HG03432 (cell line): ENCODE measurements around the gene PRPF19.
"Not testable (repeated sequence)": the region's sequence is repeated elsewhere in the genome, so short reads cannot be mapped to it uniquely, and the experiment has no call there.

Experiments
- ATAC-seq: cut with Tn5 transposase; IDR thresholded peaks from one replicate; pipeline ENCODE4 v1.9.1; 2021; ENCODE audit warnings: mild to moderate bottlenecking, moderate library complexity; ENCODE audit not compliant: unreplicated experiment

PRPF19 gene

DNA sequence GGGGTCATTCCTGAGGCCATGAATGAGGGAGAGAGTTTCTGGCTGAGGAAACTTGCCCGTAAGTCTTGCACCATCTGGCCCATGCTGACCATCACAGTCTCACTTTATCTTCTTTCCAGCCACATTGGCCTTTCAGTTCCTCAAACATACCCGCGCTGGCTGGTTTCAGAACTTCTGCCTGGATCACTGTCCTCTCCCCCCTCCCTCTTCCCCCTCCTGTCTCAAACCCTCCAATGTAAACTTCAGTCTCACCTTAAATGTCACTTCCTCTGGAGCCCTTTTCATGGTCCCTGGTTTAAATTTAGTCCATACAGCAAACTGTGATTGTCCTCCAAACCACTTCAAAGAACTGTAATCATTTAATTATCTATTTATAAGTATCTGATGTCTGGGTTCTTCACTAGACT lies 3.9 kb upstream of the PRPF19 start:
- peak; percentile 38 for ATAC-seq

DNA sequence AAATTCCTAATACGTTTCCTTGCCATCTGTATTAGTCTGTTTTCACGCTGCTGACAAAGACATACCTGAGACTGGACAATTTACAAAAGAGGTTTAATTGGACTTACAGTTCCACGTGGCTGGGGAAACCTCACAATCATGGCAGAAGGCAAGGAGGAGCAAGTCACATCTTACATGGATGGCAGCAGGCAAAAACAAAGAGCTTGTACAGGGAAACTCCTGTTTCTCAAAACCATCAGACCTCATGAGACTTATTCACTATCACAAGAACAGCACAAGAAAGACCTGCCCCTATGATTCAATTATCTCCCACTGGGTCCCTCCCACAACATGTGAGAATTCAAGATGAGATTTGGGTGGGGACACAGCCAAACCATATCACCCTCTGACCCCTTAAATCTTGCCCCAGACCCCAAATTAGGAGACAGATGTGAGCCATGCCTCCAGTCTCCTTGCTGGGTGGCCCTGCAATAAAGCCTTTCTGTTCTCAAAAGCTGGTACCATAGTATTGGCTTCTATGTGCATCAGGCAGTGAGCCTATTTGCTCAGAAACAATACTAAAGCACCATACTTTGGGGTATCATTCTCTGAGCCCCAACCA lies 3.4 kb upstream of the PRPF19 start:
- not testable (repeated sequence) for ATAC-seq

DNA sequence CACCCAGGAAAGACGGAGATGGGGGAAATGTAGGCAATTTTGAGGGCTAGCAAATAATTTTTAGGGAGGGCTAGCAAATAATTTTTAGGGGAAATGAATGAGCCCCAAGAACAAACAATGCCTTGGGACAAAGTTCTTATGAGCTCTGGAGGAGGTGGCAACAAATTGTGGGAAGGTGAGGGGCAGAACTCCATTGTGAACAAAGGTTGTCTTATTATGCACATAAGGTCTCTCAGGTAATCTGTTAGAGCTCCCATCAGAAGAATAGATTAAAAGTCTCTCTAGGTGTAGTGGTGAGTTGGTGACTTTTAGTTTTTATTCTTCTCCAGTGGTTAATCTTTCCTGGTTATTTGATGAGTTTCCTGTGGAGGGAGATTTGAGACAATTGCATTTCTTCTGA lies 2.4 kb upstream of the PRPF19 start:
- ATAC-seq: no peak

DNA sequence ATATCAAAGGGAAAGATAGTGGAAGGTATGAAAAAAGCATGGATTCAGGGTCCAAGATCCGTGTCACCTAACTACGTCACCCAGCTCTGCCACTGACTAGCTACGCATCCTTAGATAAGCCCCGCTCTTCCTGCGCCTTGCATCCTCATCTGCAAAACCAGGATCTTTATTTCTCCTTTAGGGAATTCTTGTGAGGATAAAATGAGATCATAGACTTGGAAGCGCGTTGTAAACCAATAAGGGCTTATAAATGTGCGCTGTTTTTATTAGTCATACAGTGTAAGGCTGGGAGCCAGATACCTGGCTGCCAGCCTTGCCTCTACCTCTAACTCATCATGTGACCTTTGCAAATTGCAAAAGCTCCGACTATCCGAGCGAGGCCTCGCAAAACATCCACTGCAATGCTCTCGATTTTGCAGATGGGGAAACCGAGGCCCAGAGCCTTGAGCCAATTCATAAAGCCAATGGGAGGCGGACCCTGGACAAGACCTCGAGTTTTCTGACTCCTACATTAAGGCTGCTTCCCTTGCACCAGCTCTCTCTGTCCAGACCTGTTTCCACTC lies 753 bp downstream of the PRPF19 start:
- no peak for ATAC-seq

DNA sequence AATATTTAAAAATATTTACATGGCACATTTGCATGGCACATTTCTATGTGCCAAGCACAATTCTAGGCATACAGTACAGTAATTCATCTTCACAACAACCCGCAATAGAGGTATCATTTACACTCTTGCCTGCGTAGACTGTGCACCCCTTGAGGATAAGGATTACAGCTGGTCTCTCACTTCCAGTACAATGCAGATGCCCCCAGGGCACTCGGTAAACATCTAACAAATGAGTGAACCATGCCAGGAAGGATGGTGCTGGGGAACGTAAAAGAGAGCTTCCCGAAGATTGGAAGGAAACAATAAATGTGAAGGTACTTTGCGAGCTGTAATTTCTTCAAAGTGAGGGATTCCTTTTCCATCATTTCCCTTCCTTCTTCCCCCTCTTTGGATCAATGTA lies 1.3 kb downstream of the PRPF19 start:
- no peak for ATAC-seq

DNA sequence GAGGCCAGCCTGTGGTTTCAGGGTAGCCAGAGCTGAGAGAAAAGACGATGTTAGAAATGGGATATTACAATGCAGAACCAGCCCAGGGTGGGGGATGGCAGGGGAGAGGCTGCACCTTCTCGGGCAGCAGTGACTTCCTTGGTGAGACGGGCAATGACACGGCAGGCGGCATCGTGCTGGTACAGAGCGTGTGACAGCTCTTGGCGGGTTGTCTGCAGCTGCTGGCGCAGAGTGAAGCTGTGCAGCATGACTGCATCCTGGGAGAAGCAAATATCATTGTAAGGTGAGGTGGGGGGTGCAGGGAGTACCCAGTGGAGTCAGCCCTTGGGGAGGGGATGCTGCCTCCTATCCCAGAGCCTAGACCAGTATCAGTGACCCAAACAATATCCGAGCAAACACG lies 3.8 kb downstream of the PRPF19 start:
- no peak for ATAC-seq

DNA sequence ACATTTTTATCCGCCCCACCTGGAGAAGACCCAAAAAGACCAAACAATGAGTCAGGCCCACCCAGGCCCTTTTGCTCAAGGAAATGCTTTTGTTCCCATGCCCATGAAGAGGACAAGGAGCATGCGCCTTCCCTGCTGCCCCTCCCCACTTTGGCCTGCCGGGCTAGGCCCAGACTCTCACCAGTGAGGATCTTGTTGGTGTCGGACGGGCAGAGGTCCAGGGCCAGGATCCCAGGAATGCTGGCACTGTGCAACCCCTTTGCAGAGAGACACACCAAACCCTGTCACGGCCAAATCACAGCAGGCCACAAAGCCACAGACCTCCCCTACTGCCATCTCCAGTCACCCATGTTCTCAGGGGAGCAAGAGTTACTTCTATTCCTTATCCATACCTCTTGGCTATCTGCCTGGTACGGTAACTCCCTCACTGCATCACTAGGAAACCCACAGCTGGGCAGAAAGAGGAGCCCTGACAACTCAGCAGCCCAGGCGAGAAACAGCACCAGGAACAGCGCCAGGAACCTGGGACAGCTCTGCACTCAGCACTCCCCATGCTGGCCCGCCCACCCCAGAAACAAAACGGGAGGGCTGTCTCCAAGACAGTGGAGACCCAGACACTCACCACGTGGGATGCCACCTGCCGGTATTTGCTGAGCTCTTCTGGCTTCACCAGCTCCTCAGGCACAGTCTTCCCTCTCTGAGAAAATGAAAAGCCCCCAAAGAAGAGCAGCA lies 5.5 kb downstream of the PRPF19 start:
- no peak for ATAC-seq

DNA sequence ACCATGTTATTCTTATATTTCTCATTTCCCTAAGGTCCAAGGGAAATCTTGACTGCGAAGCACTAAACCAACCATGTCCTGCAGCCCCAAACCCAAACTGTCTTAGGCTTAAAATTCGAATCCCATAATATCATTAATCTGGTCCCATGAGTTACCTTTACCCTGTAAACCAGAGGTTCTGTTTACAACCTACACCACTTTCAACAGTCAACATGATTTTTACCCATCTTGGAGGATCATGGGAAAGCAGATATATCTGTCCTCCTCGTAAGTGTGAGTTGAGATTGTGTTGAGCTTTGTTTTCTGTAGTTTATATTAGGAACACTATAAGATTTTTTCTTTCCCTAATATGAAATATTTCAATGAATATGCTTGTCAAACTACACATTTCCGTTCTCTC lies 6.4 kb downstream of the PRPF19 start:
- no peak for ATAC-seq

DNA sequence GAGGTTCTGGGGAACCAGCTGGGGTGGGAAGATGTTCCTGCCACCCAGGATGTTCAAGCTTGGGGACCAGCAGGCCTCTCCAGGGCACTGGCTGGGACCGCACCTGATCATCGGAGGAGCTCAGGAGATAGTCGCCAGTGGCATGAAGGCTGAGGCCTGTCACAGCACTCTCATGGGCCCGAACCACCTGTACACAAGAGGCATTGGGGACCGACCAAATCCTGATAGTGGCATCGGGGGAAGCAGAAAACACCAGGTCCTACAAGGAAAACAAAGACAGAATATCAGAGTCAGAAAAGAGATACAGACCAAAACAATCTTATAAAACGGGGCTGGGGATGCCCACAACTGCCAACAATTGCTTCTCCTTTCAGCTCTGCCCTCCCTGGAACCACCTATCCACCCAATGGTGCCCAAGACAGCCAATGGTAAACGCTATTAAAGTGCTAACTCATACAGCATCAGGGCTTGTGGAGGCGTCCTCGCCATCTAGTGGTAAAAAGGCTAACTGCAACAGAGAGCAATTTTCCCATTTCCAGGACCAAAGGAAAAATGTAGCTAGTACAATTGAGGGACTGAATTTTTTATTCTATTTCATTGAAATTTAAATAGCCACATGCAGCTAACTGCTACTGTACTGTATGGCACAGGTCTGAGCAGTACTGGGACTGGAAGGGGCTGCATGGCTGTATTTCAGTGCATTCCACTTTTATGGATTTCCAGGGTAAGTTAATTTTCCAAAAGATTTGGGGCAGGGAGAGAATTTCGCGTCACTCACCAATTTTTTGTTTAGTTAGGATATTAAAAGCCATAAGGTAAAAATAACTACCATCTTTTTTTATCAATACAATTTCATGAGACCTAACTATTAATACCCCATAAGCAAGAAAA lies 7.1 kb downstream of the PRPF19 start:
- ATAC-seq: no peak

DNA sequence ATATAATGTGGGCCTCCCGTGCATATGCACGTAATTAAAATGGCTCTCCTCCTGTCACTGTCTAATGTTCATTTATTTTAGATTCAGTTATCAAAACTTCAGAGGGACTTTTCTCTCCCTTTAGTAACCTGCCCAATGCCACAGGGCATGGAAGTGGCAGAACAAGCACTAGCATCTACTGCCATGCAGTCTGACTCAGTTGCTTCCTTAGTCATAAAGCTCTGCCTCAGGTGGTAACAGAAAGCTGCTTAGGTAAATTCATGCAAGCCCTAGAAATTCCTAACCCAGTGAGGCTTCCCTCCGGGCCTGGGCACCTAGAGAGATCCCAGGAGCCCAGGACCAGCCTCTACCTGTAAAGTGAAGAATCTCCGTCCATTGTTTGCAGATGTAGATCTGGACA lies 8.9 kb downstream of the PRPF19 start:
- ATAC-seq: no peak

DNA sequence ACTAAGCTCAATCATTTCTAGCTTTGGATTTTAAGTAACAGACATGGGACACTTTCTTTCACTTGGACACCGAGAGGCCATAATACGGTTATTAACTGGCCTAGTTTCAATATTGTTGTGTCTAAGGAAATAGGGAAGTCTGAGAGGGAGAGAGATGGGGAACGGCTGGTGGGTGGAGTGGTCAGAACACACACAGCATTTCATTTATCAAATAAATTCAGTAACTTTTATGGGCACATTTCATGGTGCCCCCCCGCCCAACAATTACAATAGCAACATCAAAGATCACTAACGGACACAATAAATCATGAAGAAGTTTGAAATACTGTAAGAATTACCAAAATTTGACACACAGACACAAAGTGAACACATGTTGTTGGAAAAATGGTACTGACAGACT lies 10.7 kb downstream of the PRPF19 start:
- no peak for ATAC-seq

DNA sequence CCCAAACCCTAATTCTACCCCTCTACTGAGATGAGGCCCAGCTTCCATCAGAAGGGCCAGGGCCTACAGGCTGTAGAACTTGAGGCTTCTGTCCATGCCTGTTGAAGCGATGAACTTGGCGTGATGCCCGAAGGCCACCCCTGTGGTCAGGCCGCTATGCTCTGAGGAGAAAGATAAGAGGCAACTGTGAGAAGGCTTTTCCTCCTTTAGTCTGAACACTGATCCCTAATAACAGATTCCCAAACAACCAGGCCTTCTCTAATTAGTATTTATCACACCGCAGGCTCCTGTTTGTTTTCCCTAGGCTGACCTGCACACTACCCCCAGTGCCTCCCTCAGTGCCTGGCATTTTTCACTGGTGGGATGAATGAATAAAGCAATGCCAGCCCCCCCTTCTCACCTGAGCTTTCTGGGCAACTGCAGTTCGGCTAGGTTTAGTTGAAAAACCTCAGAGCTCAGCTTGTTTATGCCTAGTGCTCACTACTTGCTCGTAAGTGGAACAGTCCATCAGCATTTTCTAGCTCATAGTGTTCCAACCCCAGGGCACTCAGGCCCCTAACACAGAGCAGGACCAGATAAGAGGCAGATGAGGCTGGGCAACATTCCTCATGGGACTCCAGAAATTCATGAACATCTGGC lies 15.2 kb downstream of the PRPF19 start:
- ATAC-seq: no peak

DNA sequence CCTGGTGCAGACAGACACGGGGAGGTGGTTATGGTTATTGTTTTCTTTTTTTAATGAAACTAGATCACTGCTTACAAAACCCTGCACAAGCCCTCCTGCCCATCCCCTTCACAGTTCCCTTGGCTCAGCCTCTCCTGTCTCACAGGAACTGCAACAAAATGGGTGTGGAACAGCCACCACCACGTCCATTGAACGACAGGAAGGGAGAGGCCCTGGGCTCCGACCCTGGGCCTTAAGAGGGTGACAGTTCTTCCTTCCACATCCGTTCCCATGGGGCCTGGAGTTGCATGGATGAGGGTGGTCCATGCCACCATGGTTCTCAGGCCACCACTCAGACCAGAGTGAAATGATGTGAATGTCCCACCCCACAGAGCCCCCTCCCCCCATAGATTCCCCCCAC lies 15.7 kb downstream of the PRPF19 start:
- no peak for ATAC-seq

DNA sequence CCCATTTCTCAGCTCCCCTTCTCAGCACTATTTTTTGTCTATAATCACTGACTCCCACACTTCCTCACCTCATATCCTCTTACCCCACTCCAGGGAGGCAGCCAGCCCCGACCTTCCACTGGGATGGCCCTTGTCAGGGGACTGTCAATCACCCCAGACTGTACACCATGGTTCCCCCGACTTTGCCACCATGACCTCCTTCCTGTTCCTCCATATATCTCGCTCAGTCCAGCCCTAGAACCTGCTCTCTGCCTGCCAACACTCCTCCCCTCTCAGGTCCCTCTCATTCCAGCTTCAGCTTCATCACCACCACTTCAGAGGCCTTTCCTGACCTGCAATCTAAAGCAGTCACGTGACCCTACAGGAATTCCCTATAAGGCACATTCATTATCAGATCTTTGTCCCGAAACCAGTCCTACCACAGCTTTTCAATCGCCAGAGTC lies 16.5 kb downstream of the PRPF19 start:
- ATAC-seq: no peak

DNA sequence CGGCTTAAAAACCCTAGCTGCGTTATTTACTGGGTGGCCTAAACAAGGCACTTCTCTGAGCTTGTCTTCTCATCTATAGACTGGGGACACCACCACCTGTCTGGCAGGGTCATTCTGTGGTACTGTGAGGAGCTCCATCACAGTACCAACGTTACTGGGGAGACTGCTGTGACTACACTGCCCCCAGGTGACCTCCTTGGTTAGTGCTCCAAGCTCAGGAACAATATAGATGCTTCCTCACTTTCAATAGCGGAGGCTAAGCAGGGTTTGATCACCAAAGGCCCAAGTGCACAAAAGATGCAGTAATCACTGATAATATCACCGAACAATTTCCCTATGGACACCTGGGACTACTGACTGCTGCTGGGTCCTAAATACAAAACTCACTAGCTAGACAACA lies 18.8 kb downstream of the PRPF19 start:
- ATAC-seq: no peak

DNA sequence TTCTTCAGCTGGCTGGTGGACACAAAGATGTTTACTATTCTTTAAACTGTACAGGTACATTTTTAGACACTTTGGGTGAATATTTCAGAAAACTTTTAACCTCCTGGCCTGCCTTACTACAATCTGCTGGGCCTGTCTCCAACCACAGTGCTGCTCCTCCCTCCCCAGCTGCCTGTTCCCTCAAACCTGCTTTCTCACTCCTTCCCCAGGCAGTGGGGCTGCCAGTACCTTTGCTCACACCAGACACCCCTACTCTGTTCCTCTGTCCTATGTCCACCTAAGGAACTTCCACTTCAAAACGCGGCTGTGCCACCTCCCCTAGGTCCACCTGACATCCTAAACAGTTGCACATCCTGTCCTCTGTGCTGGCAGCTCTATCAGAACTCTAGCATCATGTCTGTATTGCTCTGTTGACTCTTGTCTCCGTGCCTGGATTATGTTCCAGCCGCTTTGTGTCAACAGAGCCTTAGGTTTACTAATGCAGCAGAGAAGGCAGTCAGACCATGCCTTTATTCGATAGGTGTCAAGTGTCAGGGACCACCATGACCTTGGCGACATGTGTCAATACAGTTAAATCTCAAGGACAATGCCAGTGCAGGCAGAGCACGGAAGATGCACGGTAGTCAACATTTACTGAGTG lies 25.6 kb downstream of the PRPF19 start:
- no peak for ATAC-seq

DNA sequence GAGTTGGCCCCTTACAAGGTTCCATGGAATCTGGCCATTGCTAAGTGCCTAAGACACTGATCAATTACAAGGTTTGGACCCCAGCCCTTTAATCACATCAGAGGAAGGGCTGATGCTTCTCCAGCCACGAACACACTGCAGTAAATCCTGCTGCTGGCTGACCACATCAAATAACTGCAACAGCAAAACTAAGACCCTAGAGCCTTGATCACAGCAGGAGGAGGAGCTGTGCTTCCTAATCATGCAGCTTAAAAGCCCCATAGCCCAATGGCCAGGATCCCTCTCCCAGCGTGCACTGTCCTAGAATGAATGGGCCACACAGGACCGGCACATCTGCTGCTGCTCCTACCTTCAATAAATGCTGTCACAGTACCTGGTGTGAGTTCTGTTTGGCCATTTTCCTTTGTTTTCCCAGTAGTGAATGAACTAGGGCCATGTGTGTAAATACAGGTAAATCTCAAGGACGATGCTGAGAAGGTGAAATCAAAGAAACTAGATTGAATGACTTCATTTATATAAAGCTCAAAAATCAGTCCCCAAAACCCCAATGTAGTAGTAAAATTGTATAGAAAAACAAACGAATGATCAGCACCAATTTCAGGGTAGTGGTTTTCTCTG lies 26.3 kb downstream of the PRPF19 start:
- ATAC-seq: no peak

DNA sequence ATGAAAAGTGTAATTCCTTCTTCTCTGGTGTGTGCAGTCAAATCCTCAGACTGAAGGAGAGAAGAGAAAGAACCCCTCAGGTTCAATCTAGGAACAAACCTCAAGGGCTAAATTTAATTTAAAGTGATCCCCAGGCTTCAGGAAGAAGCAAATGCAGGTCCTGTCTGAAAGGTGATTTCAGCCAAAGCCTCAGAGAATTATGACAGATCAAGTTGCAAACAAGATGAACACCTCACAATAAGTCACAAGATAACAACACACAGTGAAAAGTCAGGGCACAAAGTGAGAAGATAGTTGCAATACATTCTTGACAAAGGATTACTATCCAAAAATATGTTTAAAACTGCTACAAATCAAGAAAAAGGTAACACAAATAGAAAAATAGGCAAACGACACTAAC lies 27.3 kb downstream of the PRPF19 start:
- ATAC-seq: no peak

DNA sequence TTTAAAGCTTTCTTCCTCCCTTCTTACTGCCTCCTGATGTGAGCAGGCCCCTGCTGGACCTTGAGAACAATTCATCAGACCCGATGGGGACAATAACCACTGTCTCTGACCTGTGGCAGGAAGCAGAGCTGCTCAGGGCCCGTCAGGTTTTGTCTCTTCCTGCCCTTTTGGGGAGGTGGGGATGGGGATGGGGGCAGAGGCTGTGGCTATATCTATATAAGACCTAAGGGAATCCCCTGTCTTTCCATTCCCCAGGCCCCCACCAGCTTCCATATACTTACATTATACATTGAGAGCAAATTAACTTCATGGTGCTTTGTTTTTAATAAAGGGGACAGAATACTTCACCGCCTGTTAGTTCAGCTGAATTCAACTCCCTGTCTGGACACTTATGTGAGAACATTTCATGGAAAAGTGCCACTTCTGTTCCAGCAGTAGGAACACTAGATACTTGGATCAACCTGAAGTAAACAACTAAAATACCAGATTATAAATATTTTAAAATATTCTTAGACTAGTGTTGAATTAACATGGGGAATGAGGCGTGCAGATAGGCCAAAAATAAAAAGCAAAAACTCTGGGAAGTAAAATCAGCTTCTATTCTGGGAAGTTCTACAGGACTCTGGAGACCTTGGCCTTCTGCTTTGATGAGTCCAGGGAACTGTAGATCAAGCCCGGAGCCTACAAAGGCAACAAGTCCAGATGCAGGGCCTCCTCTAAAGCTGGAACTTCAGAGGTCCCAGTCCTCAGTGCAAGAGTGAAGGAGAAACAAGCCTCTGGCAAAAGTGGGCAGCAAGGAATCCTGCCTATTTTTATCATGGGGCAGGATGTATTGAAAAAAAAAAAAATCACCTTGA lies 27.9 kb downstream of the PRPF19 start:
- ATAC-seq: no peak
